GM03348 (cell line): ENCODE results near the gene ST8SIA2.

Experiments
- DNase-seq: peaks from one replicate; pipeline ENCODE4 v3.0.0; 2012; ENCODE audit warnings: low spot score

ST8SIA2 gene, protein sequence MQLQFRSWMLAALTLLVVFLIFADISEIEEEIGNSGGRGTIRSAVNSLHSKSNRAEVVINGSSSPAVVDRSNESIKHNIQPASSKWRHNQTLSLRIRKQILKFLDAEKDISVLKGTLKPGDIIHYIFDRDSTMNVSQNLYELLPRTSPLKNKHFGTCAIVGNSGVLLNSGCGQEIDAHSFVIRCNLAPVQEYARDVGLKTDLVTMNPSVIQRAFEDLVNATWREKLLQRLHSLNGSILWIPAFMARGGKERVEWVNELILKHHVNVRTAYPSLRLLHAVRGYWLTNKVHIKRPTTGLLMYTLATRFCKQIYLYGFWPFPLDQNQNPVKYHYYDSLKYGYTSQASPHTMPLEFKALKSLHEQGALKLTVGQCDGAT

DNA sequence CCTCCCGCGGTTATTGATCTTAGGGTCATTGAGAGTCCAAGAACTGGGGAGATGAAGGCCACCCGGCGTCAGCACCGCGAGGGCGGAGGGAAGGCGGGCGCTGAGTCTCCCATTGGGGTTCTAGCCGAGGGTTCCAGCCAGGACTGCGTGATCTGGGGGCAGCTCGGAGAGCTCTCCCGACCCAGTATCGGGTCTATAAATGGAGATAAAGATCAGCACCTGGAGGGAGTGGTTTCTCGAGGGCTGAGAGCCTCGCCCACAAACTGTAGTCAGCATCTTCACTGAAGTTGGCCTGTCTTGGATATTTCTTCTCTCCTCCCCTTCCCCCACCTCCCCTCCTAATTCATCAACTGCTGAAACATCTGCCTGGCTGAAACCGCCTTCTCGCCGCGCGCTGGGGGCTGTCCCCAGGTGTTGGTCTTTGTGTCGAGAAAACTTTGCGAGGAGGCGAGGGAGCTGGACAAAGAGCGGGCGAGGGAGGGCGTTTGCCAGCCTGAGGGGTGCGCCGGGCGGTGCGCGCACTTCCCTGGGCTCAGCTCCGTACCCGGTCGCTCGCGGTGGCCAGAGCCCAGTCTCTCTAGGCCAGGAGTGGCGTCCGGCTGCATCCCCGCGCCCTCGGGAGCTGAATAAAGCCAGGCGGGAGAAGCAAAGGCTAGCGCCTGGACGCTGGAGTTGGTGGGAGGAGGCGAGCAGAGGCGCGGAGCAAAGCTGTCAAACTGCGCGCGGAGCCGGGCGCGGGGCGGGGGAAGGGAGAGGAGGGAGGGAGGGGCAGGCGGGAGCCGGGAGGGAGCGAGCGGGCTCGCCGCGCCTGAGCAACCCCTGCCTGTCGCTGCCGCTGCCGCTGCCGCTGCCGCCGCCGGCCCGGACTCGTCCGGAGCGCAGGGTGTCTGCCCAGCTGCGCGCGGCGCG, at the start of gene ST8SIA2:
ST8SIA2 (plus strand) TSS at position 811 of the 909 bp plus-strand sequence. CDS start 184 bp downstream, outside the sequence.
- DNase-seq: peak; percentile 40

DNA sequence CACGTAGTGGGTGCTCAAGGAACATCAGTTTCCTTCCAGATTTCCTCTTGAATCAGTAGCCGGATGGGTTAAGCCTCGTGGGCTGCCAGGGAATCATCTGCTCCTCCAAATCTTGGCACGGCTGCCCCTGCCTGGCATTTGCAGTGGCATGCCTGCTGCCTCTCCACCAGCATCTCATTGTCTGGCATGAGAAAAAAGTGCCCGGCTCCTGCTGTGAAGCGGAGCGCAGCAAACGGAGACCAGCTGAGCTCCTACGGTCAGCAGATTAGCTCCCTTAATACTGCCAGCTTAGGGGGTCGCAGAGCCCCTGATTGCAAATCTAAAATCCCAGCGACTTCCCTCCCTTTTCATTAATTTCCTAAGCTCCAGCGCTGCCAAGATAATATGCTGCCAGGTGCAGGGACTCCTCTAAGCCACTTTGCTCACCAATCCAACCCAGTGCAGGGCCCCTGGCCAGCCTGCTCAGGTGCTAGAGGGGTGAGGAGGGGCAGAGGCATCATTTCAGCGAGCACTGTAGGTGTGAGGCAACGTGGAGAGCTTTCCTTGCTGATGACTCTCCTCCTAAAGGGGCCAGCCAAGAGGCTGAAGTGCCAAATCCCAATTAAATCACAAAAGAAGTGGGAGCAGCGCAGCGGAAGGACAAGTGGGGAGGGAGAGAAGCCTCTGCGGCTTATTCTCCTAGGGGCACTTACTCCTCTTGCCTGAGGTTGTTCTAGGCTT, 49.6 kb upstream of the ST8SIA2 start:
- DNase-seq: no peak

DNA sequence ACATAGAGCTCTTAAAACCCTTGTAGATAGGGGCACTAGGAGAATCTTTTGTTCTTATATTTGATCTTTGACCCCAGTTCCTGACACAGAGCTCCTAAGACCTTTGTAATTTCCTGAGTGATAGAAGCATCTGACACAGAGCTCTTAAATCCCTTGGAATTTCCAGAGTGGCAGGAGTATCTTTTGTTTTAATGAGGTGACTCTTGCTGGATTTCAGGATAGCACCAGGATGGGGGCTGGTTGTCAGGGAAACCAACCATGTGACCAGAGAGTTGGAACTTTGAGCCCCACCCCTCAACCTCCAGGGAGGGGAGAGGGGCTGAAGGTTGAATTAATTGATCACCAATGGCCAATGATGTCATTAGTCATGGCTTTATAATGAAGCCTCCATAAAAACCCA, 47.6 kb upstream of the ST8SIA2 start:
- no peak for DNase-seq

DNA sequence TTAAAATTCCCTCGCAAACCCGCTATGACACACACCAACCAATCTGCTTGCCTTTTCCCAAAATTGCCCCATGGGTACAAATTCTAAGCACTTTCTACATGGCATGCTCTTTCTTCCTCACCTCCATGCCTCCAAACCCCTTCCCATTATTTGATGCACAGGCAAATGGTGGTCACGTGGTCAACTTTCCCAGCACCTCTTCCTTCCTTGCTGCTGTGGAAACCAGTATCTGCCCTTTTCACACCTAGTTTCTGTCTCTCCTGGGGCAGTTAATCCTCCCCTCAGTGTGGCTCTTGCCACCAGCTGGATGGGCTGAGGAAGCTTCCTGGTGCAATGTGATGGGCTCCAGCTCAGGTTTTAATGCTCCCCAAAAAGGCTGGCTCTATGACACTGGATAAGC, 38.4 kb upstream of the ST8SIA2 start:
- no peak for DNase-seq

DNA sequence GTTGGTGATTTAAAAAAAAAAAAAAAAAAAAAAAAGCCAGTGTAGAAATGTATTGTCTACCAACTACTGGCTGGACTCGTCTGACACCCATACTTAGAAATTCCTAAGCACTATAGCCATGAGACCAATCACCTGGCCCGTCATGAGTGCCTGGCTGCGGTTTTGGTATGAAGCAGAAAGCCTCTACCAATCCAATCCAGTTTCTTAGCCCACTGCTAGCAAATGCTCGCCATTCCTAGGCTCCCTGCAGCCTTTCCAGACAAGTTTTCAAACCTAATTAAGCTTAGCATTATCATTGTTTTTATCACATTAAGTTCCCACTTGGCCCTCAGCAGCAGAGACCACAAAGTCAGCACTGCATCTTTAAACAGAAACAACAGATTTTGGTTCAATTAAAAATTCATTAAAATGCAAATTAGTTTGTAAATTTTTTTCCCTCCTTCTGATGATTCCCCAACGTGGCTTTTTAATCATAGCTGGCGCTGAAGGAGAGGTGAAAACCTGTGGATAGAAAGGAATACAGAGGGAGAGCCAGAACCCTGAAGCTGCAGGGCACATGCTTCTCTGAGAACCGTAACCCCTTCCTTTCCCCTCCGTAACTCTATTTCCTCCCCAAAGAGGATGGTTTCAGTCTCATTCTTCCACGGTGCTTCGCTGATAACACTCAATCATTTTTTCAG, 32.2 kb upstream of the ST8SIA2 start:
- DNase-seq: no peak

DNA sequence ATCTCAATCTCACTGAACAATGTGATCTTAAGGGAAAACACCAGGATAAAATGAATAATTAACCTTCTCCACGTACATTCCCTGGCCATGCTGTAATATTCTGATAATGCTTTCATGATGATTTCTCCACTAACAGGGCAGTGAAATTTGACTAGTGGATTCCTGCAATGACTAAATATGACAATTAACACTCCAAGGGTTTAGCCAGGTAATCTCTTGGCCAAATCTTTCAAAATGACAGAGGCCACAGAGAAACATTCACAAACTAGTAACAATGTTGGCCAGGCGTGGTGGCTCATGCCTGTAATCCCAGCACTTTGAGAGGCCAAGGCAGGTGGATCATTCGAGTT, 31.7 kb upstream of the ST8SIA2 start:
- no peak for DNase-seq

DNA sequence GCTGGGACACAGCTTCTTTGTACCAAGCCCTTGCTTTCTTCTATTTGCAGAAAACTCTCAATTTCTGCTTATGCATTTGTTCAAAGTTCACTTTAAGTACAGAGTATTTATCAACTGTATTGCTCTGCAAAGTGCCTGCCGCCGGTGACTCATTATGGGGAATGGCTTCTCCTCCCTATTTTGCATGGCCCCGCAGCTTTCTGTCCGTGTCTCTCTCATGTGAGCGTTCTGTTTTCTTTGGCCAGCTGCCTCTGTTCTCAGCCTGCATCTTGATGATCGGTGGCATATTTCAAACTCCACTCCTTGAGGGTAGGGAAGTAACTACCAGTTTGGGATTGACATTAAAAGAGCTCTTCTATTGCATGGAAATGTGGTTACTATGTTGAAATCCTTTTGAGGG, 28.6 kb upstream of the ST8SIA2 start:
- no peak for DNase-seq

DNA sequence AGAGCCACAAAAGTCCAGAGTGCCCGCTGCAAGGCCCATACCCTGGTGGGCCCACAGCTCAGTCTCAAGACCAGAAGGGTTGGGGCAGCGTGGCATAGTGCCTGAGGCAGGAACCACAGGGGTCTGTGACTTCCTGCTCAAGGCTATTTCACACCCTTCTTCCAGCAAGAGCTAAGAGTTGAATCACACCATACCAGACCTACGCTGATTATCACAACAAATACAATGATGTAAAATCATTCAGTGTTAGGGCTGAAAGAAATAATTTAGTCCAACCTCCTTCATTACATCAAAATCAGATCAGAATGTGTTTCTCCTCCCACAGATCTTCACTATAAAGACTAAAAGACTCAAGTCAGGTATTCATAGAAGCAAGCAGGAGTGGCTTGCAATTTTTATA, 27.8 kb upstream of the ST8SIA2 start:
- no peak for DNase-seq

DNA sequence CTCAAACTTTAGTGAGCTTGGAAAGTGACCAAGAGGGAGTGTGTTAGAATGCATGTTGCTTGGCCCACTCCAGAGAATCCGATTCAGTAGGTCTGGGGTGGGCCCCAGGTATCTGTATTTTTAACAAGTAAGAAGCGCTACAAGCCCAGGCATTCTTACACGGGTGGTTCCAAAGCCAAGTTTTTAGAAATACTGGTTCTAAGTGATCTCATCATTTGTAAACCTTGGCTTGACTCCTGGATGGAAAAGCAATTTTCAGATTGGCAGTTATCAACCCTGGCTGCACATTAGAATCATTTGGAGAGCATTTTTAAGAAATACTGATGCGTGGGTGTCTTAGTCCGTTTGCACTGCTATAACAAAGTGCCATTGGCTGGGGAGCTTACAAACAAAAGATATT, 27.3 kb upstream of the ST8SIA2 start:
- DNase-seq: no peak

DNA sequence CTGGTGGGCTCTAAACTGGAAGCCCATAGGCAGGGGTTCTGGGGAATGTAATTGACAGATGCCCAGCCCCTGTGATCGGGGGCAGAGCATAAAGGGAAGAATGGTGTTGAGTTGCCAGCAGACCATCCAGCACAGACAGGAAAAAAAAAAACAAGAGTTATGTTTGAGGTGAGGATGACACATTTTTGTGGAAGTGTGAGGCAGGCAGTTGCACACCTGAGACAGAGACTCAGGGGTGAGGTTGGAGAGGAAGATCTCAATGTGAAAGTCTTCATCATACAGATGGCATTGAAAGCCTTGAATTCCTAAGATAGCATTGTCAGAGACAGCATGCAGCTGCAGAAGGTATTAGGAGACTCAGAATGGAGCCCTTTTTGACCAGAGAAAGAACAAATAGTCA, 18.6 kb upstream of the ST8SIA2 start:
- no peak for DNase-seq

DNA sequence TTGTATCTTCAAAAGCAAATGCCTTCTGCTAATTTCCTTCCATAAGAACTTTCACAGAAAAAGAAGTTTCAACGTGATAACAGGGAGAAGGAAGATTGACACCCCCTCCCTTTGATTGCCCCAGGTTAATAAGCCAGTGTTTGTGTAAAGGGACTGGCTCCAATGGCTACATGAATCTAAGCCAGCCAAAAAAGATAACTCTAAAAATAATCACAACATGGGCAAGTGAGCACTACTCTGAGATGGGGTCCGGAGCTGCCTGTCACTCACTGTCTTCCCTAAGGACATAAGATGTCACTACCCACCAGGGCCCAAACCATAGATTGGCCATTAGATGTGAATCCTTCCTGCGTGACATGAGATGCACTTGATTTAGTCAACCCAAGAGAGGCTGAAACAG, 17.6 kb upstream of the ST8SIA2 start:
- no peak for DNase-seq

DNA sequence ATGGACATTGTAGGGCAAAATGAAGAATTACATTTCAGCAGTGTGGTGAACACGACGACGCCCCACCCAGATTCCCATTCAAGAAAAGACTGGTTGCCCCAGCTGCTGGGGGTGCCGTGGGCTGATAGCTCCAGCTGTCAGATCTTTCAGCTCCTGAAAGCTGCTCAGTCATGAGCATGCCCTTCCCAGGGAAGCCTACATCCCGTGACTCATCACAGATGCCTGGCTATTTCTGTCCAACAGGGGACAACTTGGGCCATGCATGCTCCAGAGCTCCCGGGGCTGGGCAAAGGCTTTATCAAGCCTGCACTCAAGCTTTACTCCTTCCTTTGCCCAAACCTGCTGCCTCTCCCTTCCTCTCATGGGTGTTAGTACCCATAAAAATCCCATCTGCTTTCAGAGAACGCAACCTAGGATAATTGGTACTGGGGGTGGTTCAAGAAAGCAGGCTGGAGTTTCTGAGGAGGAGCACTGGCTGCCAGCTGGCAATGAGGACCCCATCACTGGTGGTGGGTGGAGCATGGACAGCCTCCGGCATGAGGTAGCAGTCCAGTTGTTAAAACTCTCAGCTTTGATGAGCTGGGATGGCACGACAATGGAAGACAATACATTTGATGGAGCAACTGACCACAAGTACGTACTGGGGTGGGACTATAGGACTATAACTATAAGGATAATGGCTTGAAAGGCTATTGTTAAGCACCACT, 16.4 kb upstream of the ST8SIA2 start:
- peak; percentile 17 for DNase-seq

DNA sequence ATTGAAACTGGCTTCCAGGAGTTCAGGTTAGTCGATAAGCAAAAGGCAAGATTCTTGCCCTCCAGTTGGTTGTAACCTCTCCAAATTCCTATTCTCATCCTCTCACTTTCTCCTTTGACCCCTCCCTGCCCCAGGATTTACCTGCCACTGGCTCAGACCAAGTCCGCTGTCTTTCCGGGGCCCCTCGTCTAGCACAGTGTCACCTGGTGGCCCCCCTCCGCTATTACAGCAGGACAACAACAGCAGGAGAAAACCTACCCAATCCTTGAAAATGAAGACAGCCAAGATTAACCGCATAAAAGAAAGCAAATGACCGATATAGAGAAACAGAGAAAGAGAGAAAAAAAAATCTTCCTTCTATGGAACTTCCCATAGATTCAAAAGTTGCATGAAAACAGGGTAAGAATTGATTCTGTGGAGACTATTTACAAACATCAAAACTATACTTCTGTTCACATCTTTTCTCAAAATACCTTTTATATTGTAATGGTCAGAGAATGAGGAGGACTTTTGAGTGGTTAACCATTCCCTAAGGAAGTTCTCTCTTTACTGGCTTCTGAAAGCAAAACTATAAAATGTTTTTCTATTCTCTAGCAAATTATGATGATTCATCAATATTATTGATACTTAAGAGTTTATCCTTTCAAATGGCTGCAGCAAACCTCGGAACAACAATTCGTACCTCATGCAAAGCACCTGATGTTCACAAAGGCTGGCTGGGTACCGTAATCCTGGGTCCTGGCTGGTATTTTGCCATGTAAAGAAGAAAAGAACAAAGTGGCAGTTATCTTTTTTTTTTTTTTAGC, 10.0 kb upstream of the ST8SIA2 start:
- DNase-seq: peak; percentile 29

DNA sequence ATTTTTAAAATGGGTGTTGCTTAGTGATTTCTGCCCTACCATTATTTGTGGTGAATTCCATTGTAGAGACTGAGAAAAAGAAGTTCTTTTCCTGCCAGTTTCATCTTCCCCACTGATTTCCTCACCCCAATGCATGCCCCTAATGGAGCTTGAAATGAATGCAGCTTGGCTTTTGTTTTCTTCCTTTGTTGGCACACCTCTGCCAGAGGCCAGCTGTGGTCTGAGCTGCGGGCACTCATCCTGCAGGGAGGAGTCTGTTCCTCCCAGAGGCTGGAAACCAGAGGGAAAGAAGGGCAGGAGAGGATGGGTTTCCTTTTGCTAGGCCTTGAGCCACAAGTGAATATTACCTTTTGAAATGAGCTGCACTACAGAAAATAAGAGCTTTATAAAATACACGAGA, 9.3 kb upstream of the ST8SIA2 start:
- DNase-seq: no peak

DNA sequence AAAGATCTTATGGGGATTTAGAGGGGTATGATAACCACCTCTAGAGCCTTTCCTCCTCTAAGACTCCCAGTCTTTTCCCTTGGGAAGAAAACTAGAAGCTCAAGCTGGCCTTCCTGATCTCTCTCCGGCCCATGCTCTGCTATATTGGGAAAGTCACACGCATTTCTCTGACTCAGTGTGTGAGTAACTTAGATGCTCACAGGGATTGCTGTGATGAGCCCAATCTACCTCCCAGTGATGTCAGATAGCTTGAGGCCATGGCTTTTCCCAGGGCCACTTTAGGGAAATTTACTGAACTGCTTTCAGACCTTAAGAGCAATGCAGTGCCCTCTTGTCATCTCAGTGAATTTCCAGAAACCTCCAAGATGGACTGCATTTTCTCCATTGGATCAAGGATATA, 8.6 kb upstream of the ST8SIA2 start:
- peak; percentile 25 for DNase-seq

DNA sequence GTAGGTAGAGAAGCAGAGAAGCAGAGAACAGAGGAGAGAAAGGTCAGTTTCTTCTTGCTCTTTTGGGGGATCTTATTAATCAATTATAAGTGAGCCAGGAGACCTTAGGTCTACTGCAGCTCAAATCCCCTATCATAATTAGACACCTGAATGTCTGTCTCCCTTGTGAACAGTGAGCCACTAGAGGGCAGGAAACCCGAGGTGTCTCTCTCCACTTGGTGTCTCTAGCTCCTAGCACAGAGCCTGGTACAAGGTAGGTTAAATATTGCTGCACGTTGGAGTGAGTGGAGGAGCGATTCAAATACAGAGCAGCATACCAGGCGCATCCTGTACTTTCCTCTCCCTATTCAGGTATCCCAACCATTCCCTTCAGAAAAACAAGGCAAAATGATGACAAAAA, 2.0 kb upstream of the ST8SIA2 start:
- peak; percentile 33 for DNase-seq

DNA sequence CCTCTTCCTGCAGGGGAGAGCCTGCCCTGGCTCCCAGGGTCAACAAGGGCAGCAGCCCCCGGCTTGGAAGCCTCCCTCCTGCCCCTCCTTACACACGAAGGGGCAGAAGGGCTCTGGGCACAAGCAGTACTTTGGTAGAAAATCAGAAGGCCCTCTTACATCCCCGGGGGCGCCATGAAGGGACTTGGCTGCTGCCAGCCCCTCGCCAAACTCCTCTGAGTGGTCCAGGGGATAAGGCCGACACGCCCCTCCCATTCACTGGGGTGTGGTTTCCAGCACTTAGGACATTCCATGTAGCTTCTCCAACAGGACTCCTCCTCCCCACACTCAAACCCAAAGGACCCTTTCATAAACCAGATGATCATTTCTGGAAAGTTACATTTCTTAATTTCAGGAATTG, 1.2 kb upstream of the ST8SIA2 start:
- DNase-seq: no peak

DNA sequence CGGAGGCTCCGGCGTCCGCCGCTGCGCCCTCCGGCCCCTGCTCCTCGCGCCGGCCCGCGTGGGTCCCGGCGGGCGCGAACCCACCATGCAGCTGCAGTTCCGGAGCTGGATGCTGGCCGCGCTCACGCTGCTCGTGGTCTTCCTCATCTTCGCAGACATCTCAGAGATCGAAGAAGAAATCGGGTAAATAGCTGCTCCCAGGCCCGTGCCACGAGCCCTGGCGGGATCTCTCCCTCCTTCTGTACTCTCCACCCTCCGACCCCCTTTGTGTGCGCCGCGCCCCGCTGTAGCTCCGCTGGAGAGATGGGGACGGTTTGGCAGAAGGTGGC, 263 bp downstream of the ST8SIA2 start:
- no peak for DNase-seq

DNA sequence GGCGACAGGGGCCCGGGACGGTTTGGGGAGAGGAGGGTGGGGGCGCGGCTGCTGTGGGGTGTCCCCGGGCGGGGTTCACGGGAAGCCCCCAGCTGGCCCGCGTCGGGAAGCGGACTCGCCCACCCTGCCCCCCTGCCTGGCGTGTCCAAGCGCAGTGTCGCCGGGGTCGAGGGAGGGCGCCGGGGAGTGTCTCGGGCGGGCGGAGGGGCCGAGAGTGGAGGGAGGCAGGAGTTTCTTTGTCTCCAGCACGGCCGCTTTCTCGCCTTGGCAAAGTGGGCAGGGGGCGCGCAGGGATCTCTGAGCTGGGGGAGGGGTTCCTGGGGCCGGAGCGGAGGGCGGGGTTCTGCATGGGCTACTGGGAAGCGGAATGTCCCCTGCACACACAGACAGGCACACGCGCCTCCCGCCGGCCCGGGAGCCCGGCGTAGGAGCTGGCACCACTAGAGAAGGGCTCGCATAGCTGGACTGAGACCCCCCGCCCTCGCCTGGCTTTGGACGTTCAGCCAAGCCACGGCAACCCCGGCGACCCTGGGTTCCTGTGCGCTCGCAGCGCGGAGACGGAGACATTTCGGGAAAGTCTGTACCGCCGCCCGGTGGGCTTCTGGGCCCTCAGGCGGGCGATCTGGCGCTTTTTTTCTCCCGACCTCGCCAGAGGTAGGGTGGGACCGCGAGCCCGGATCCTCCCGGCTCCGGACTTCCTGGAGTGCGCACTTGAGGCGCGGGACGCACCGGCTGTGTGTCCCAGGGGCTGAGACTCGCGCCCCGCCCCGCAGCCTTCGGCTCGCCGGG, 822 bp downstream of the ST8SIA2 start:
- DNase-seq: no peak

DNA sequence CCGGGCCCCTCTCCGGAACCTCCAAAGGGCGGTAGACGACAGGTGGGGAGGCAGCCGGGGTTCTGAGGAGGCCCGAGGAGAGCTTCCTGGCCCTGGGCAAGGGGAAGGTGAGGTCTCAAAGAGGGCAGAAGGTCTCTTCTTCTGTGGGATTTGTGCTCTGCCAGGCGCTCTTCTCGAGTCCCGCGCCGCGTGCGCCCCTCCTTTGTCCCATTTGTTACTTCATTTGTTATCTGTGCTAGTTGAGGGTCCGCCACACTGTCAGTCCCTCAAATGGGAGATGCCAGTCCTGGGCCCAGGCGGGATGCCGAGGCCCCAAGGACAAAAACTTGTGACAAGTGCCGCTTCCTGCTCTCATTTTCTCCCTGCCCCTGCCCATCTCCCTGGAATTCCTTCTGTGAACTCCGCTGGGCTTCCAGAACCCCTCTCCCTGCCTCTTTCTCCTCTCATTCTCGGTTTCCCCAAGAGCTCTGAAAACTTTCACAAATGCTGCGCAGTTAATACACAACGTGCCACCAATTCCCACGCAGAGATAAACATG, 1.5 kb downstream of the ST8SIA2 start:
- no peak for DNase-seq
